K562 (cell line): ENCODE data around the gene POLD4. TPM values are rescaled to one million over a fixed set of nuclear protein-coding genes. Genes with fewer than 3 reads are reported as not detected.

Experiments
- ATAC-seq: fragments of 200-7000 bp; cut with Tn5 transposase; 3 replicates; pipeline ENCODE4 v1.9.1; 2020; ENCODE audit warnings: moderate library complexity
- BruUV-seq: library from RNA; stranded (reverse); fragments of 400-500 nt; replicated peaks from 2 replicates; lab custom pipeline; 2021; lab: Mats Ljungman, UMichigan
- CTCF ChIA-PET: fragments of 300-600 bp; formaldehyde crosslinking; extraction: SDS; loops from one replicate; lab custom pipeline; 2021; ENCODE audit warnings: low intra/inter-chr PET ratio; lab: Yijun Ruan, JAX
- POLR2A ChIA-PET: fragments of 300-600, 350-650 bp; sonication (Branson Sonifier 250); formaldehyde crosslinking; extraction: SDS; loops from one replicate; lab custom pipeline; 2021; ENCODE audit warnings: antibody characterized with exemption, inconsistent platforms; lab: Yijun Ruan, JAX
- DNase-seq, 4 experiments: peaks; one replicate each; pipeline versions ENCODE4 v3.0.0 to v3.0.0-alpha.2; 2011 to 2018; ENCODE audit warnings: low spot score in 3 of 4, mixed read lengths in 3 of 4; ENCODE audit errors: extremely low read depth in 1 of 4
- FAIRE-seq: peaks from 2 replicates; lab custom pipeline; 2011; peaks lifted over from hg19 to GRCh38; lab: Jason Lieb, UNC
- H2AFZ ChIP-seq: 2 replicates; pipeline ENCODE4 v1.6.0; 2011; ENCODE audit warnings: low read depth, low read length, control low read depth, inconsistent platforms
- H3K27ac ChIP-seq: fragments of 200-600 bp; 3 replicates; pipeline ENCODE4 v1.8.0; 2011; ENCODE audit warnings: low read depth, mild to moderate bottlenecking, control low read depth, inconsistent platforms, low read length, moderate library complexity, mixed read lengths; ENCODE audit errors: extremely low read depth
- H3K27me3 ChIP-seq, 2 experiments: fragments of 300-600 bp in 1 of 2; 2 replicates in 1 of 2; 3 replicates in 1 of 2; pipeline versions ENCODE4 v1.6.0 to v1.8.0; 2011; ENCODE audit warnings: inconsistent platforms in 2 of 2, low read length in 2 of 2, mild to moderate bottlenecking in 1 of 2, mixed read lengths in 1 of 2, moderate library complexity in 1 of 2; ENCODE audit not compliant: control insufficient read depth in 2 of 2, insufficient read depth in 2 of 2
- H3K36me3 ChIP-seq: fragments of 300-600 bp; 3 replicates; pipeline ENCODE4 v1.8.0; 2011; ENCODE audit warnings: mild to moderate bottlenecking, low read length, inconsistent platforms; ENCODE audit not compliant: control insufficient read depth, insufficient read depth
- H3K4me1 ChIP-seq, 2 experiments: fragments of 200-600 bp in 1 of 2; replicated peaks in 1 of 2; 2 replicates in 1 of 2; 3 replicates in 1 of 2; pipeline versions ENCODE4 v1.5.1 to v1.8.0; 2011; ENCODE audit warnings: inconsistent platforms in 2 of 2, low read length in 2 of 2, mild to moderate bottlenecking in 1 of 2, mixed read lengths in 1 of 2, moderate library complexity in 1 of 2; ENCODE audit not compliant: control insufficient read depth in 2 of 2, insufficient read depth in 2 of 2
- H3K4me2 ChIP-seq: 2 replicates; pipeline ENCODE4 v1.6.1; 2011; ENCODE audit warnings: low read length, control low read depth, inconsistent platforms, mixed read lengths; ENCODE audit not compliant: insufficient read depth
- H3K4me3 ChIP-seq: fragments of 200-600 bp; sonication (generic), shearing (Covaris generic); 2 replicates; pipeline ENCODE4 v1.5.1; 2016; ENCODE audit warnings: control low read depth, inconsistent platforms
- H3K79me2 ChIP-seq: fragments of 200-600 bp; 3 replicates; pipeline ENCODE4 v1.8.0; 2011; ENCODE audit warnings: low read length, inconsistent platforms; ENCODE audit not compliant: control insufficient read depth, insufficient read depth
- H3K9ac ChIP-seq, 2 experiments: 2 replicates each; pipeline versions ENCODE4 v1.6.0 to v1.6.1; 2011; ENCODE audit warnings: low read depth in 2 of 2, low read length in 2 of 2, control low read depth in 1 of 2, inconsistent platforms in 1 of 2, mild to moderate bottlenecking in 1 of 2, mixed read lengths in 1 of 2; ENCODE audit not compliant: insufficient read depth in 1 of 2
- H3K9me1 ChIP-seq: one replicate; pipeline ENCODE4 v1.6.0; 2011; ENCODE audit warnings: inconsistent platforms, mild to moderate bottlenecking, low read length, moderate library complexity; ENCODE audit not compliant: control insufficient read depth, insufficient read depth
- H3K9me3 ChIP-seq: replicated peaks from 2 replicates; pipeline ENCODE4 v1.5.1; 2011; ENCODE audit warnings: low read depth, low read length, inconsistent platforms; ENCODE audit not compliant: control insufficient read depth, insufficient read depth
- H4K20me1 ChIP-seq: replicated peaks from 2 replicates; pipeline ENCODE4 v1.6.1; 2011; ENCODE audit warnings: low read length, inconsistent platforms, mixed read lengths; ENCODE audit not compliant: control insufficient read depth, insufficient read depth
- ATF4 ChIP-seq: fragments of 450-650 bp; formaldehyde crosslinking; IDR thresholded peaks from 2 replicates; pipeline ENCODE4 v1.4.0; 2022; ENCODE audit warnings: mild to moderate bottlenecking, moderate library complexity
- CEBPB ChIP-seq: fragments of 450-650 bp; IDR thresholded peaks from 2 replicates; pipeline ENCODE4 v1.6.1; 2016; ENCODE audit warnings: missing genetic modification characterization, missing compliant biosample characterization
- GTF2F1 ChIP-seq: IDR thresholded peaks from 2 replicates; pipeline ENCODE4 v1.6.1; 2011; ENCODE audit warnings: low read depth, low read length, improper control_type of control experiment
- MCM5 ChIP-seq: fragments of 450-650 bp; IDR thresholded peaks from 2 replicates; pipeline ENCODE4 v1.6.1; 2016; ENCODE audit warnings: low read depth
- NFE2 ChIP-seq: IDR thresholded peaks from 2 replicates; pipeline ENCODE4 v1.6.1; 2014; ENCODE audit warnings: antibody characterized with exemption, low read depth
- NFIX ChIP-seq: fragments of 250-450 bp; sonication (Bioruptor Pico); IDR thresholded peaks from 2 replicates; pipeline ENCODE4 v1.4.0; 2020; ENCODE audit warnings: low read depth, mild to moderate bottlenecking, moderate library complexity
- PTRF ChIP-seq: fragments of 450-650 bp; IDR thresholded peaks from 2 replicates; pipeline ENCODE4 v1.6.1; 2016; ENCODE audit warnings: mild to moderate bottlenecking, missing genetic modification characterization, missing compliant biosample characterization
- RBBP5 ChIP-seq: fragments of 200-600 bp; sonication (generic); IDR thresholded peaks from 2 replicates; pipeline ENCODE4 v1.6.1; 2012; ENCODE audit warnings: borderline replicate concordance, mild to moderate bottlenecking, low read length, control low read depth, inconsistent platforms; ENCODE audit not compliant: insufficient read depth, poor library complexity, severe bottlenecking
- SMAD2 ChIP-seq: fragments of 150-350 bp; IDR thresholded peaks from 2 replicates; pipeline ENCODE4 v1.6.1; 2014; ENCODE audit warnings: low read depth, mild to moderate bottlenecking, low read length
- STAT5A ChIP-seq: IDR thresholded peaks from 2 replicates; pipeline ENCODE4 v1.6.1; 2012; ENCODE audit warnings: low read length, inconsistent platforms, borderline replicate concordance
- ZBTB12 ChIP-seq: fragments of 250-450 bp; sonication (Bioruptor Pico); IDR thresholded peaks from 2 replicates; pipeline ENCODE4 v1.4.0; 2020
- ZNF263 ChIP-seq: sonication (generic); formaldehyde crosslinking; IDR thresholded peaks from 2 replicates; pipeline ENCODE4 v1.8.0; 2022; ENCODE audit warnings: mild to moderate bottlenecking, missing genetic modification reagents, borderline replicate concordance
- ZNF589 ChIP-seq: fragments of 200-800 bp; sonication (Bioruptor generic); IDR thresholded peaks from 2 replicates; pipeline ENCODE4 v1.6.1; 2016; ENCODE audit warnings: low read depth, missing genetic modification characterization, missing compliant biosample characterization
- ZNF592 ChIP-seq: fragments of 450-650 bp; IDR thresholded peaks from 2 replicates; pipeline ENCODE4 v1.6.1; 2017; ENCODE audit warnings: antibody characterized with exemption, mild to moderate bottlenecking
- ZNF668 ChIP-seq: fragments of 250-450 bp; sonication (Bioruptor Pico); IDR thresholded peaks from 2 replicates; pipeline ENCODE4 v1.8.0; 2022; ENCODE audit warnings: mild to moderate bottlenecking, inconsistent platforms
- WGBS: fragments of 100-300 bp; shearing (Covaris generic); methylation state at CpG from one replicate; pipeline ENCODE4 v1.1.6; 2016; ENCODE audit warnings: low coverage, mixed read lengths; ENCODE audit not compliant: insufficient coverage; ENCODE audit errors: missing lambda C conversion rate; 5-methylcytosine and 5-hydroxymethylcytosine counted together
- in situ Hi-C: fragments of 300-500 bp; cut with MboI; formaldehyde crosslinking; loops from 4 replicates; pipeline ENCODE4 v1.15.0; 2018; ENCODE audit warnings: inconsistent platforms, mixed read lengths
- intact Hi-C: fragments of 100-400 bp; cut with micrococcal nuclease; formaldehyde crosslinking; loops from 2 replicates; pipeline ENCODE4 v1.14.2; 2022
- polyA plus RNA-seq, 8 experiments: library from polyadenylated mRNA; depleted of rRNA in 4 of 8; stranded (reverse) in 5 of 8; unstranded in 3 of 8; fragments of >200 nt; fragmentation: Nextera tagmentation in 2 of 8; fragmentation: Illumina TruSeq in 1 of 8; extraction: Ambion mirVana in 2 of 8; extraction: Trizol in 1 of 8; gene quantifications; 2 replicates each; pipeline versions ENCODE4 v1.2.1 to v1.2.3, GENCODE V29; 2011 to 2014; ENCODE audit warnings: inconsistent platforms in 1 of 8, missing spikeins in 1 of 8
- total RNA-seq, 7 experiments: library from RNA; depleted of rRNA in 6 of 7; stranded (reverse); fragments of >200 nt in 6 of 7; fragmentation: Illumina TruSeq in 2 of 7; extraction: Trizol in 2 of 7; gene quantifications; 2 replicates each; pipeline versions ENCODE4 v1.2.1 to v1.2.3, GENCODE V29; 2011 to 2021; ENCODE audit warnings: low replicate concordance in 1 of 7

POLD4 gene
- total and polyA plus RNA-seq, 9 of the 15 experiments (the other 6 are each of a cell fraction or from before 2014, with no cell fraction given) = 5.8 to 64.5 (median 18.3) TPM

GRCh38 chr11:67381244-67381972, 28.1 kb upstream of the POLD4 start:
- in situ Hi-C loops (loop anchor here (5.0 kb wide), 1 partner anchor 119 kb away; no protein-coding TSS in a partner anchor), intact Hi-C loops (loop anchor here (5.0 kb wide), 1 partner anchor 299 kb away; no protein-coding TSS in a partner anchor)
- ChIA-PET POLR2A (interaction anchor here (0.5 to 3.1 kb wide), 11 partner anchors 9 to 142 kb away, joined by 3 to 15 read pairs (median 4); partner anchors contain the start of genes POLD4 and RAD9A), CTCF (interaction anchor here (0.6 to 2.9 kb wide), 4 partner anchors 24 to 296 kb away, joined by 5 to 41 read pairs (median 16); partner anchors contain the start of gene POLD4)
- no peaks in the 10 kb centered on the region for H3K27me3 ChIP-seq
- no peak for DNase-seq
- no peak overlapping the region for H3K4me3 ChIP-seq
- H3K9me1 ChIP-seq = no peaks in the 10 kb centered on the region
- H3K4me1 ChIP-seq = peaks cover 39 to 47% of the 10 kb centered on the region in 2 experiments
- peak overlapping the region in 1 of 2 experiments; percentile 49; a peak in 2 of 4 replicates for H3K9ac ChIP-seq
- no TSS peak for BruUV-seq
- no peaks in the 10 kb centered on the region for H3K79me2 ChIP-seq
- H2AFZ ChIP-seq = peak overlapping the region; percentile 44
- H3K9me3 ChIP-seq = no peaks in the 10 kb centered on the region
- no peak for ATAC-seq
- H3K36me3 ChIP-seq = no peaks in the 10 kb centered on the region
- peak overlapping the region; percentile 43; the same call in 1 of the 3 replicates for H3K27ac ChIP-seq
- 55% methylated on average over 13 of the region's 13 CpGs for WGBS
- no peaks in the 10 kb centered on the region for H4K20me1 ChIP-seq
- no peak for FAIRE-seq
- H3K4me2 ChIP-seq = no peak overlapping the region; the same call in 1 of the 2 replicates
- TF ChIP-seq ZBTB12 (CRISPR knock-in tag) (no peak), GTF2F1 (no peak), PTRF (tag) (no peak), ZNF592 (no peak), MCM5 (no peak), SMAD2 (no peak), RBBP5 (no peak), ATF4 (CRISPR knock-in tag) (no peak), ZNF589 (no peak), NFE2 (no peak), NFIX (CRISPR knock-in tag) (no peak), ZNF263 (0 out of 2 replicates have a peak, but pooled peaks have one; percentile 3), ZNF668 (CRISPR knock-in tag) (no peak), CEBPB (tag) (peak; percentile 32; the same call in 1 of the 2 replicates), STAT5A (no peak)
